COLO829 (cell line): ENCODE results near the gene PRKAR1A.

Experiments
- DNase-seq: peaks from one replicate; pipeline ENCODE4 v3.0.0; 2012; ENCODE audit warnings: low spot score

PRKAR1A gene

GRCh38 chr17:68600067-68600930 is 88.1 kb downstream of the PRKAR1A start:
- DNase-seq = no peak
